ENCODE measurements around the gene SBDS. TPM values are rescaled to one million over a fixed set of nuclear protein-coding genes. Genes with fewer than 3 reads are reported as not detected.
"Not testable (repeated sequence)": the region's sequence is repeated elsewhere in the genome, so short reads cannot be mapped to it uniquely, and the experiment has no call there.

SBDS gene
- total RNA-seq, 1 donor from 2014 or later = 72.8 TPM

GRCh38 chr7:67014076-67014622 is 18.8 kb upstream of the SBDS start:
- H3K9me3 Mint-ChIP-seq, H3K27ac Mint-ChIP-seq: not testable (repeated sequence)
- peaks cover 40% of the 10 kb centered on the region for H3K36me3 Mint-ChIP-seq (ENCODE audit: low read depth)

GRCh38 chr7:67009677-67010076 is 14.3 kb upstream of the SBDS start:
- H3K4me1 Mint-ChIP-seq; H3K9me3 Mint-ChIP-seq; H3K4me3 Mint-ChIP-seq; H3K27me3 Mint-ChIP-seq; H3K27ac Mint-ChIP-seq; intact Hi-C loops (cut with micrococcal nuclease); DNase-seq: not testable (repeated sequence)
- H3K36me3 Mint-ChIP-seq (ENCODE audit: low read depth) = peaks cover 38% of the 10 kb centered on the region

More at GRCh38 chr7:67014076-67014622, 18.8 kb upstream of the SBDS start:
- H3K4me3 Mint-ChIP-seq; H3K4me1 Mint-ChIP-seq; intact Hi-C loops (cut with micrococcal nuclease); H3K27me3 Mint-ChIP-seq; DNase-seq: not testable (repeated sequence)

- intact Hi-C loops (cut with micrococcal nuclease) = no loop called here
- Mint-ChIP-seq H3K9me3 (no peaks in the 10 kb centered on the region), H3K27ac (no peak overlapping the region), H3K27me3 (no peaks in the 10 kb centered on the region), H3K4me1 (peaks cover 3% of the 10 kb centered on the region), H3K4me3 (no peak overlapping the region), H3K36me3 (ENCODE audit: low read depth) (peaks cover 38% of the 10 kb centered on the region)
- no peak for DNase-seq
Measured at GRCh38 chr7:67008260-67008659, 12.9 kb upstream of the SBDS start.

GRCh38 chr7:67006965-67007364 is 11.6 kb upstream of the SBDS start:
- Mint-ChIP-seq H3K27ac (no peak overlapping the region), H3K9me3 (no peaks in the 10 kb centered on the region), H3K4me1 (peaks cover 3% of the 10 kb centered on the region), H3K27me3 (no peaks in the 10 kb centered on the region), H3K4me3 (no peak overlapping the region), H3K36me3 (ENCODE audit: low read depth) (peaks cover 42% of the 10 kb centered on the region)
- intact Hi-C loops (cut with micrococcal nuclease) = no loop called here
- DNase-seq = no peak

GRCh38 chr7:67004145-67004544 is 8.8 kb upstream of the SBDS start:
- H3K4me1 Mint-ChIP-seq; H3K27me3 Mint-ChIP-seq; intact Hi-C loops (cut with micrococcal nuclease): not testable (repeated sequence)

GRCh38 chr7:67000601-67001258 is 5.3 kb upstream of the SBDS start:
- peak overlapping the region; percentile 36 for H3K27ac Mint-ChIP-seq
- H3K9me3 Mint-ChIP-seq; intact Hi-C loops (cut with micrococcal nuclease); H3K4me1 Mint-ChIP-seq; H3K4me3 Mint-ChIP-seq; H3K27me3 Mint-ChIP-seq: not testable (repeated sequence)
- DNase-seq = peak; percentile 64
- H3K36me3 Mint-ChIP-seq (ENCODE audit: low read depth) = peaks cover 21% of the 10 kb centered on the region

More at GRCh38 chr7:67004145-67004544, 8.8 kb upstream of the SBDS start:
- peaks cover 35% of the 10 kb centered on the region for H3K36me3 Mint-ChIP-seq (ENCODE audit: low read depth)
- not testable (repeated sequence) for H3K9me3 Mint-ChIP-seq, DNase-seq, H3K27ac Mint-ChIP-seq, H3K4me3 Mint-ChIP-seq

GRCh38 chr7:66996444-66997191 is 1.2 kb upstream of the SBDS start, which contains the start of gene TYW1:
TYW1 (plus strand) TSS chr7:66996833; CDS start chr7:66996979, 146 bp downstream.
- peak within 1 kb of the TSS; percentile 100 for H3K27ac Mint-ChIP-seq
- not testable (repeated sequence) for H3K27me3 Mint-ChIP-seq, H3K9me3 Mint-ChIP-seq
- intact Hi-C loops (cut with micrococcal nuclease) = loop anchor here (1.0 to 10.0 kb wide), 8 partner anchors 74 to 1242 kb away; partner anchors contain the start of genes GUSB, RABGEF1 and VKORC1L1
- DNase-seq = peak; percentile 100
- H3K4me1 Mint-ChIP-seq = peaks cover 25% of the 10 kb centered on the region
- peak within 1 kb of the TSS; percentile 92 for H3K4me3 Mint-ChIP-seq
- H3K36me3 Mint-ChIP-seq (ENCODE audit: low read depth) = peaks cover 29% of the 10 kb centered on the region

- Mint-ChIP-seq H3K36me3 (ENCODE audit: low read depth) (peaks cover 38% of the 10 kb centered on the region), H3K4me3 (peak overlapping the region; percentile 92), H3K4me1 (peaks cover 25% of the 10 kb centered on the region), H3K27ac (peak overlapping the region; percentile 100)
- not testable (repeated sequence) for H3K9me3 Mint-ChIP-seq, H3K27me3 Mint-ChIP-seq
- DNase-seq = peak; percentile 81
- intact Hi-C loops (cut with micrococcal nuclease) = loop anchor here (2.0 to 10.0 kb wide), 6 partner anchors 312 to 1240 kb away; partner anchors contain the start of genes GUSB and VKORC1L1
Measured at GRCh38 chr7:66994691-66995049, 716 bp downstream of the SBDS start.

- H3K27me3 Mint-ChIP-seq, H3K9me3 Mint-ChIP-seq, DNase-seq: not testable (repeated sequence)
- intact Hi-C loops (cut with micrococcal nuclease) = loop anchor here (2.0 to 10.0 kb wide), 4 partner anchors 311 to 1239 kb away; no protein-coding TSS in a partner anchor
- H3K27ac Mint-ChIP-seq = peak overlapping the region; percentile 100
- H3K4me1 Mint-ChIP-seq = peaks cover 25% of the 10 kb centered on the region
- H3K4me3 Mint-ChIP-seq = peak overlapping the region; percentile 92
- peaks cover 36% of the 10 kb centered on the region for H3K36me3 Mint-ChIP-seq (ENCODE audit: low read depth)
Measured at GRCh38 chr7:66994051-66994450, 1.3 kb downstream of the SBDS start.

- Mint-ChIP-seq H3K36me3 (ENCODE audit: low read depth) (peaks cover 44% of the 10 kb centered on the region), H3K4me1 (peaks cover 14% of the 10 kb centered on the region)
- DNase-seq; H3K27ac Mint-ChIP-seq; H3K4me3 Mint-ChIP-seq; H3K9me3 Mint-ChIP-seq; H3K27me3 Mint-ChIP-seq; intact Hi-C loops (cut with micrococcal nuclease): not testable (repeated sequence)
Measured at GRCh38 chr7:66989552-66989951, 5.8 kb downstream of the SBDS start.

GRCh38 chr7:66980336-66980735 is 15.1 kb downstream of the SBDS start:
- H3K4me3 Mint-ChIP-seq; H3K4me1 Mint-ChIP-seq; H3K9me3 Mint-ChIP-seq; H3K27ac Mint-ChIP-seq; DNase-seq; intact Hi-C loops (cut with micrococcal nuclease); H3K27me3 Mint-ChIP-seq; H3K36me3 Mint-ChIP-seq (ENCODE audit: low read depth): not testable (repeated sequence)

GRCh38 chr7:66979013-66979412 is 16.4 kb downstream of the SBDS start:
- H3K27ac Mint-ChIP-seq; H3K4me3 Mint-ChIP-seq; H3K36me3 Mint-ChIP-seq (ENCODE audit: low read depth): not testable (repeated sequence)

GRCh38 chr7:66978312-66978711 is 17.1 kb downstream of the SBDS start:
- H3K27me3 Mint-ChIP-seq = not testable (repeated sequence)

More at GRCh38 chr7:66979013-66979412, 16.4 kb downstream of the SBDS start:
- H3K9me3 Mint-ChIP-seq; intact Hi-C loops (cut with micrococcal nuclease); H3K27me3 Mint-ChIP-seq; H3K4me1 Mint-ChIP-seq; DNase-seq: not testable (repeated sequence)

GRCh38 chr7:66974986-66975590 is 20.3 kb downstream of the SBDS start:
- Mint-ChIP-seq H3K27me3 (no peaks in the 10 kb centered on the region), H3K9me3 (peaks cover 5% of the 10 kb centered on the region), H3K4me3 (no peak overlapping the region), H3K36me3 (ENCODE audit: low read depth) (no peaks in the 10 kb centered on the region), H3K4me1 (no peaks in the 10 kb centered on the region), H3K27ac (no peak overlapping the region)
- DNase-seq = no peak
- intact Hi-C loops (cut with micrococcal nuclease) = no loop called here

More at GRCh38 chr7:66978312-66978711, 17.1 kb downstream of the SBDS start:
- H3K27ac Mint-ChIP-seq; H3K4me3 Mint-ChIP-seq; H3K36me3 Mint-ChIP-seq (ENCODE audit: low read depth); intact Hi-C loops (cut with micrococcal nuclease); H3K4me1 Mint-ChIP-seq; DNase-seq; H3K9me3 Mint-ChIP-seq: not testable (repeated sequence)
